ENCODE measurements around the gene PCNX2. TPM values are rescaled to one million over a fixed set of nuclear protein-coding genes. Genes with fewer than 3 reads are reported as not detected.

PCNX2 gene
- total RNA-seq, 1 experiment from 2014 or later: 15.3 TPM

- no peak overlapping the region for H3K27ac ChIP-seq (ENCODE audit: low read depth, low read length)
- no peak overlapping the region for H3K9ac ChIP-seq (ENCODE audit: low read length)
- TF ChIP-seq CBX3 (IDR thresholded peaks at IDR 0.05; ENCODE audit: low read depth) (no peak), YY1 (IDR thresholded peaks at IDR 0.05; ENCODE audit: extremely low read depth, insufficient replicate concordance, low read depth, low read length) (no peak), TCF7L2 (IDR thresholded peaks at IDR 0.05; ENCODE audit: borderline replicate concordance, extremely low read depth, insufficient read depth, insufficient read length) (no peak), CEBPB (IDR thresholded peaks at IDR 0.05; ENCODE audit: low read depth) (no peak), JUND (IDR thresholded peaks at IDR 0.05) (no peak), ELF1 (IDR thresholded peaks at IDR 0.05; ENCODE audit: borderline replicate concordance, low read depth) (no peak), FOSL1 (IDR thresholded peaks at IDR 0.05; ENCODE audit: low read depth) (no peak), ATF3 (IDR thresholded peaks at IDR 0.05) (no peak), ZFX (IDR thresholded peaks at IDR 0.05) (no peak), POLR2AphosphoS5 (IDR thresholded peaks at IDR 0.05; ENCODE audit: low read depth, low read length) (no peak), SRF (IDR thresholded peaks at IDR 0.05; ENCODE audit: low read depth) (no peak), EZH2 (IDR thresholded peaks at IDR 0.05) (no peak), SP1 (IDR thresholded peaks at IDR 0.05; ENCODE audit: low read depth) (no peak), SIN3A (IDR thresholded peaks at IDR 0.05; ENCODE audit: low read depth) (no peak)
- no peaks in the 10 kb centered on the region for H4K20me1 ChIP-seq (ENCODE audit: insufficient read depth)
- CTCF ChIA-PET: no interaction called here
- no peaks in the 10 kb centered on the region for H3K9me2 ChIP-seq (ENCODE audit: insufficient read depth)
- RAD21 ChIA-PET (ENCODE audit: low non-redundant PET in 1 of 2, low total read pairs in 2 of 2, uncharacterized antibody in 2 of 2, unreplicated experiment in 2 of 2): no interaction called here
- no peak overlapping the region for H3K4me2 ChIP-seq (ENCODE audit: low read length)
- no peak overlapping the region for H3K4me3 ChIP-seq (replicated peaks in 1 of 2; ENCODE audit: low read depth in 1 of 2, low read length in 2 of 2)
- no peaks in the 10 kb centered on the region for H3K79me2 ChIP-seq (ENCODE audit: insufficient read depth, low read length)
- no TSS peak for BruUV-seq (replicated peaks)
- H3K27me3 ChIP-seq (ENCODE audit: insufficient read depth, low read length): no peaks in the 10 kb centered on the region
- H2AFZ ChIP-seq (ENCODE audit: low read depth, low read length, poor library complexity, severe bottlenecking): no peak overlapping the region
- no peaks in the 10 kb centered on the region for H3K36me3 ChIP-seq (ENCODE audit: control insufficient read depth in 1 of 2, insufficient read depth in 2 of 2, low read length in 2 of 2)
- intact Hi-C loops (cut with micrococcal nuclease): no loop called here
- ATAC-seq: no peak
- POLR2A ChIA-PET: no interaction called here
- no peaks in the 10 kb centered on the region for H3K9me3 ChIP-seq (ENCODE audit: control insufficient read depth in 1 of 2, insufficient read depth in 1 of 2, low read depth in 1 of 2, low read length in 2 of 2)
- DNase-seq (ENCODE audit: low read depth, low spot score): no peak
- no peaks in the 10 kb centered on the region for H3K4me1 ChIP-seq (ENCODE audit: control insufficient read depth in 1 of 2, insufficient read depth in 2 of 2, low read length in 2 of 2)
Measured at GRCh38 chr1:233233508-233234040, 62.0 kb downstream of the PCNX2 start.

Measured in HCT116 (cell line).